Brain pericyte (primary cell): ENCODE measurements around the gene RYK.

Source experiments
- DNase-seq: peaks from one replicate; pipeline ENCODE4 v3.0.0-alpha.2; 2012; ENCODE audit warnings: low read depth, low spot score

RYK gene

DNA sequence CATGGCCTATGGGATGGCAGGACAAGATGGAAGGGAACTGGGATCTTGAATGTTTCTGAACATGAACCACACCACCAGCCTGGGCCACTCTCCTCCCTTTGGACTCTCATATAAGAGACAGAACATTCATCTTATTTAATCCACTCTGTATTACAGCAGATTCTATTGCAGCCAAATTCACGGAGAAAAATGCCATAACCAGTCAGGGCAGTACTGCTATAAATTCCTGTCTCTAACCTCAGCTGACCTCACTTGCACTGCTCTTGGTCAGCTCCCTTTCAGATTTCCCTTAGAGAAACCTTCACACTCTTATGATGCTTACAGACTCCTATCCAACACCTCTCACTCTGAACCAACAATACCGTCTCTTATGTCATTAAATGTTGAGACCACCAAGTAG is 101.4 kb downstream of the RYK start:
- DNase-seq = no peak

DNA sequence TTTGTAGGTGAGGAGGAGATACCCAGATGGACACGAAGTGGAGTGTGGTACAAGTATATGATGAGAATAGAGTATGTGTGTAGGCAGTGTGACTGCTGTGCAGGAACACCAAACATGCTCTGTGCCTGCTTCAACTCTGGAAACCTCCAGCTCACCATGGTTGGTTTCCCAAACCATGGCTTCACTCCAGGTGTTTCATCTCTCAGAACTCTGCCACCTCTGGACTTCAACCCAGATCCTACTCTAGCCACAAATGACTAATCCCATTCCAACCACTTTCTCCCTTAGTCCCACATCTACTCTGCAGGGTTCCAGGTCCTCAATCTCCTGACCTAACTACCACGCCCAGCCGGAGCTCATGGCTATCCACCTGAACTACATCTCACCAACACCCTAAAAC is 102.1 kb downstream of the RYK start:
- no peak for DNase-seq

DNA sequence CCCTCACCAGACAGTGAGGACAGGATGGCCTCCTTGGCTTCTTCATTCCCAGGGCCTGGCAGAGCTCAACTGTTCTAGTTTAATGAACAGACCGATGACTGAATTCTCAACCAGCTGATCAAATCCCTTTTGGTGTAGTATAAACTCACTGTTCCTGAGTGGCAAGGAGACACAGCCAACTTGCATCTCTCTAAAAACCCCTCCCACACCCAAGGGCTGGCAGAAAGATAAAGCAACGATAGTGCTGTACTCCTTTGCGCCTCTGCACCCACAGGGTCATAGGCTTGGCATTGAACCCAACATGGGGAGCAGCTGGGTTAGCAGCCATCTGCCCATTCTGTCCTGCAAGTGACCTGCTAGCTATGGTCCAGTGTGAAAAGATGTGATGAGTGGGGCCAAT is 103.2 kb downstream of the RYK start:
- DNase-seq = no peak

DNA sequence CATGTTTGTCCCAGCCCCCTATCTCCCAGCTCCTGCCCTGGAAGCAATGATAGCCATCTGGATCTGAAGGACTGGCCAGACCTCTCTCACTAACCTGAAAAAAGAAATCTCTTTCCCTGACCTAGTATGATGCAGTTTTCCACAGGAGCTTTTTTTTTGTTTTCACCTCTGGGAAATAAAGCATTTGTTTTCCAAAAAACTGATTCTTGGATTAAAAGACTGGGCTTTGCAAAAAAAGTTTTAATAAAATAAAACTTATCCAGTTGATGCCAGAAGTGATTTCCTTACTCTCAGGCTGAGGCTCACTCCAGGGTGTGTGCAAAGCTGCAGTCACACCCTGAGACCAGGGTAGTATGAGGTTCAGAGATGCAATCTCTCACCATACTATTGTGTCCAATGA is 104.0 kb downstream of the RYK start:
- no peak for DNase-seq

DNA sequence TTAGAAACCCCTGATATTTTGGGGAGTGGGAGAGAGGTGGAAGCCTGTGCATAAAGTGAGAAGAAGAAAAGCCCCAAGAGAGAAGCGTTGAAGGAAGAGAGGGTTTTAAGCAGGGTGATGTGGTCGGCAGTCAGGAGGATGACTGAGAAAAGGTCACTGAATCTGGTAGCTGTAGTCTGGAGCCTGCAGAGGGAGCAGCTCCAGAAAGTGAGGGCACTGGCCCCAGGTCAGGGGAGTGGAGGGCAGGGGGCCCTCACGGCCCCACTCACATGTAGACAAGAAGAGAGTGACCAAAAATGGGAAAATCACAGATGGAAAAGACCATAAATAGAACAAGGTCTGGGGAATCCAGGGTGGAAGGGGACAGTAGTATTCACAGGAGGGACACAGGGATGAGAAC is 105.5 kb downstream of the RYK start:
- DNase-seq = no peak

DNA sequence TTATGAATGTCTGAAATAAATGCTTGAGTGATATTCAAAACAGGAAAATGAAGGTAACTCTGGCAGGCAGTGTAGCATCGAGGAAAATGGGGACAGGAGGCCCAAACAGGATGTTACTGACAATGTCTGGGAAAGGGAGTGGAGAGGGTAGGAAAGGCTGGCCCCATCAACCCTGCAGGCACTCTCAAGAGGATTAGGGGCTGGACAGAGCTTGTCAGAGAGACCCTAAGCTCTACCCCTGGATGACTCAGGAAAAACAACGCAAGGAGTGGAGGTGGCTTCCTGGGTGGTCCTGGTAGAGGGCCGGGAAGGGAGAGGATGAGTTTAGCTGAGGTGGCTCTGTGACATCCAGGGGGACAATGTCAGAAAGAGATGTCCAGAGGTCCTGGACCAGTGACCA is 106.0 kb downstream of the RYK start:
- no peak for DNase-seq

DNA sequence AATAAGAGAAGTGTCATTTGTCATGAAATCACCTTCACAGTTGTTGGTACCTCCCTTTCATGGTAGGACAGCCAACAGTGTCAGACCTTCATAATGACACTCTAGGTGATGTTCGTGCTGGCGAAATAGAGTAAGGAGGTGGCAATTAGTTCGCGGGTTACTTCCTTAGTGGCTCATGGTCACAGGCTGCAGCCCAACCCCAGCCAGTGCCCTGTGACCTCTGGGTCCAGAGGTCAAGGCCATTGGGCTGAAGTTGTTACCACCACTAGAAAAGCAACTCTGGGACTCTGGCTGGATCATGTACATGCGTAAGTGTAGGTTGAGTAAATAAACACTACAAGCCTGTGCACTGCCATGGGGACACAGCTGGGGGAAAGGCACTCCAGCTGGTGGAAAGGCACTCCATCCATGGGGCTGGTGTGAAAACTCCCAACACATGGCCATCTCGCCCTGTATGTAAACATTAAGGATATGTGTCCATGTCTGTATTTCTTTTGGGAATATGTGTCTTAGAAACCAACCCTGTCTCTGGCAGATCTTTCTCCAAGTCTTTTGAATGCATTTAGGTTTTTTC is 106.7 kb downstream of the RYK start:
- DNase-seq = peak; percentile 8

DNA sequence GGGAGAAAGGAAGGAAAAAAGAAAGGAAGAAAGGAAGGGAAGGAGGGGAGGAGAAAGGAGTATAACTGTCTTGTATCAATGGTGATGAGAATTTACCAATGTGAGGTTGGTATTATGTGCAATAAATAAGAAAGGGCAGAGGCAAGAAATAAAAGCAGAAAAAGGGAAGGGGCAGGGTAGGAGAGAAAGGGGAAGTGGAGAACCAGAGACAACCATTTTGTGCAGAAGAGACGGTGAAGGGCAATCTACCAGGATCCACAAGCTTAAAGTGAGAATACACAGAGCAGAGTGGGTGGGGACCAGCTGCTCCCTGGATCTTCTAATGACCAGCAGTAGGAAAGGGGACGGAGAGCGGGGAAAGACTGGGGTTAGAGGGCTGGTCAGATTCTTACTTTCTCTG is 114.1 kb downstream of the RYK start:
- DNase-seq = no peak

DNA sequence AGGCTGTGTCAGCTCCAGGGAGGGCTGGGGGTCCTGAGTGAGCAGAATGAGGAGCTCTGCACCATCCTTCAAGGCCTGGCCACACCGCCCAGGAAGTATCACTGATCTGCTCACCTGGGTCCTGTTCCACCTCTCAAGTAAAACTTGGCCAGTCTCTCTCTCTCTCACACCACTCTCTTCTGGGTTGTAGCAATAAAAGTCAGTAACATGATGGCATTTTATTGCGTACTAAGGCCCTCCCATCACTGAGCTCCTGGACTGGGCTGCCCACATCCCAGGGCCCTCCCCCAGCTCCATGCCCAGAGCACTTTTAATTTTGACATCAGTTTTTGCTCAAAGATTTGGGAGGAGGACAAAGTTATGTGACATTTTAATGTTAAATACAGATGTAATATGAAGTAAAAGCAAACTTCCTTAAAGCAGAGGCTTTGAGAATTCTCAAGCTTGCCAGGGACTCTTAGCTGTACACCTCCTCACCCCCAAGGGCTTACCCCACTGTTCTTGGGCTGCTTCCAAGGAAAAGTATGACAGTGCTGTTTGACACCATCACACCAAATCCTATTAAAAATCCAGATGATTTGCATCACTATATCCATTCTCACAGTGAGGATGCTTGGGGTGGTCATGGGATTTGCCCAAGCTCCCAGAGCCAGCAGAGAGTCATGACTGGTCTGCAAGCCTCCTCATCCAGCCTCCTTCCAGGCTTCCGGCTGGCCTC is 115.8 kb downstream of the RYK start:
- DNase-seq = no peak

DNA sequence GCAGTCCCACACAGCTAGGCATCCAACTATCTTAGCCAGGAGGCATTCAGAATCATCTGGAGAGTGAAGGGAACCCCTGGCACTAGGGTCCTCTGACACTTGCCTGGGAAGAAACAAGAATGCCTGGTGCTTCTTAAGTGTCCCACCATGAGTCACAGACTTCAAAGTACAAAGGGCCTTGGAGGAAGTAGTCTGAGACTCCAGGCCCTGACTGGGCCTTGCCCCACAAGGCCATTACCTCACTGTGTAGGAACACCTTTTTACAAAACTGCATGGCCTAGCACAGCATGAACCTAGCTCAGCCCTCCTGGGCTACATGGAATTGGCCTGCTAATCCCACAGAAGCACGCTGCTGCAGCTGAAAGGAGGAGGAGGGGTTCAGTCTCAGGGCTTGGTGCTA is 116.4 kb downstream of the RYK start:
- DNase-seq = no peak

DNA sequence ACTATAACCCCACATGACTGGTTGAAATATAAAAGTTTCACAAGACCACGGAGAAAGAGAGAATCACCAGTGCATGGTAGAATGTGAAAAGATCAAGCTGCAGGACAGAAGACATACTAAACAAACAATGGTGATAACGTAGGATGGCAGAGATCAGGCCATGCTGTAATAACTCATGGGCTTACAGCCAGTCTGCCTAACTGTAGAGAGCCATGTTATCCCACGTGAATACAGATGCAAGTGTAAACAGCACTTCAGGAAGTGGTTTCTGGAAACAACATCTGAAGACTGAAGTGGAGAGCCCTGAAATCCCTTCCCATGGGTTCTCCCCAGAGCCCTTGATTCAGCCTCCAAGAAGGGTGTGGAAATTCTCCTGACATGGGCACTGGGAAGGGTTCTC is 117.7 kb downstream of the RYK start:
- DNase-seq = no peak

DNA sequence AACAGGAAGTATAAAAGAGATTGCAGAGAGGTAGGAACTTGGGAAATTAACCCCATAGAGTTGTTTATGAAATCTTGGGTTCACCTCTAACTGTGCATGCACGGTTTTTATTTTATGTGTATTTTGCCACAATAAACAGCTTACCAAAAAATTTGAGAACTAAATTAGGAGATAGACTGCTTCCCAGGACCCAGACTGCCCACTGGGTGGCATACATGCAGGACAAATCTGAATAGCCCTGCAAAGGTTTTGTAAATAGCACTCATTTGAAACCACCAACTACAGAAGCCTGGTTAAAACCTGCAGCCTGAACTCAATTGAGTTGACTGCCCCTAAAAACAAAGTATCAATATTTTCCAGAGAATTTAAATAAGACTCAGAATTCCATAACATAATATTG is 124.5 kb downstream of the RYK start:
- DNase-seq = no peak

DNA sequence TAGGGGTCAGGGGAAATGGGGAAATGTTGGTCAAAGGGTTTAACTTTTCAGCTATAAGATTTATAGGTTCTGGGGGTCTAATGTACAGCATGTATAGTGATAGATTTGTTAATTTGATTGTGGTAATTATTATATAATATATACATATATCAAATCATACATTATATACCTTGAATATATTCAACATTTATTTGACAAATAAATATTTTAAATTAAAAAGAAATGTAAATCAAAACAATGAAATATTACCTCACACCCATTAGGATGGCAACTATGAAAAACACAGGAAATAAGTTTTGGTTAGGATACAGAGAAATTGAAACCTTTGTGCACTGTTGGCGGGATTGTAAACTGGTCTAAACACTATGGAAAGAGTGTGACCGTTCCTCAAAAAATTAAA is 135.9 kb downstream of the RYK start:
- DNase-seq = no peak

DNA sequence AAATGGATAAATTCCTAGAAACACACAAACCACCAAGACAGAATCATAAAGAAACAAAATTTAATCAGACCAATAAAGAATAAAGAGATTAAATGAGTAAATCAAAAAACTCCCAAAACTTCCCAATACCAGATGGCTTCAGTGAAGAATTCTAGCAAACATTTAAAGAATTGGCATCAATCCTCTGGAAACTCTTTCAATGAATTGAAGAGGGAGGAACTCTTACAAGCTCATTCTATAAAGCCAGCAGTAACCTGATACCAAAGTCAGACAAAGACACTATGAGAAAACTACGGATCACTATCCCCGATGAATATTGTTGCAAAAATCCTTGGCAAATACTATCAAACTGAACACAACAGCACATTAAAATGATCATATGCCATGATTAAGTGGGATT is 139.0 kb downstream of the RYK start:
- no peak for DNase-seq

DNA sequence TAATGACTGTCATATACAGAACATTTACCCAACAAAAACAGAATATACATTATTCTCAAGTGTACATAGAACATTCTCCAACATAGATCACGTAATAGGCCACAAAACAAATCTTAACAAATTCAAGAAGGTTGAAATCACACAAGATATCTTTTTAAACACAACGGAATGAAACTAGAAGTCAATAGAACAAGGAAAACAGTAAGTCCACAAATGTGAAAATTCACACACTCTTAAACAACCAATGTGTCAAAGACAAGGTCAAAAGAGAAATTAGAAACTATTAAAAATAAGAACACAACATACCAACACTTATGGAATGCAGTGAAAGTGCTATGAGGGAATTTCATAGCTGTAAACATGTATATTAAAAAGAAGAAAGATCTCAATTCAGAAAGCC is 139.7 kb downstream of the RYK start:
- DNase-seq = no peak
